H9 (cell line): ENCODE data around the gene YWHAQ. TPM values are rescaled to one million over a fixed set of nuclear protein-coding genes. Genes with fewer than 3 reads are reported as not detected.

Experiments used
- DNase-seq: peaks from one replicate; pipeline ENCODE4 v3.0.0-alpha.2; 2017
- H2AFZ ChIP-seq: one replicate; pipeline ENCODE4 v1.6.1; 2013; ENCODE audit warnings: mild to moderate bottlenecking, low read length, control low read depth, moderate library complexity
- H2AK5ac ChIP-seq: 2 replicates; pipeline ENCODE4 v1.6.1; 2013; ENCODE audit warnings: low read length, control low read depth, mixed read lengths; ENCODE audit not compliant: insufficient read length
- H2BK120ac ChIP-seq: one replicate; pipeline ENCODE4 v1.6.1; 2013; ENCODE audit warnings: low read depth, mild to moderate bottlenecking, low read length, control low read depth, inconsistent platforms; ENCODE audit not compliant: poor library complexity, severe bottlenecking
- H2BK12ac ChIP-seq: 2 replicates; pipeline ENCODE4 v1.6.1; 2013; ENCODE audit warnings: low read length, control low read depth, mixed read lengths, low read depth; ENCODE audit not compliant: insufficient read length
- H2BK15ac ChIP-seq: 2 replicates; pipeline ENCODE4 v1.6.1; 2013; ENCODE audit warnings: low read depth, low read length, control low read depth
- H2BK20ac ChIP-seq: one replicate; pipeline ENCODE4 v1.6.1; 2013; ENCODE audit warnings: low read depth, mild to moderate bottlenecking, low read length, control low read depth, inconsistent platforms; ENCODE audit not compliant: poor library complexity, severe bottlenecking
- H2BK5ac ChIP-seq: 2 replicates; pipeline ENCODE4 v1.6.1; 2013; ENCODE audit warnings: low read length, control low read depth, mixed read lengths; ENCODE audit not compliant: insufficient read length
- H3K14ac ChIP-seq: 2 replicates; pipeline ENCODE4 v1.6.1; 2013; ENCODE audit warnings: low read length, control low read depth; ENCODE audit not compliant: insufficient read depth
- H3K18ac ChIP-seq: 2 replicates; pipeline ENCODE4 v1.6.1; 2013; ENCODE audit warnings: low read depth, mild to moderate bottlenecking, mixed read lengths, low read length, control low read depth; ENCODE audit not compliant: insufficient read length
- H3K23ac ChIP-seq: 2 replicates; pipeline ENCODE4 v1.6.1; 2013; ENCODE audit warnings: low read length, control low read depth, mixed read lengths, low read depth; ENCODE audit not compliant: insufficient read length
- H3K23me2 ChIP-seq: 2 replicates; pipeline ENCODE4 v1.6.1; 2013; ENCODE audit warnings: low read depth, mild to moderate bottlenecking, mixed read lengths, low read length, control low read depth; ENCODE audit not compliant: insufficient read length, poor library complexity, severe bottlenecking
- H3K27ac ChIP-seq: 2 replicates; pipeline ENCODE4 v1.5.1; 2013; ENCODE audit warnings: low read length, control low read depth, mixed read lengths, low read depth; ENCODE audit not compliant: insufficient read length
- H3K27me3 ChIP-seq: 2 replicates; pipeline ENCODE4 v1.6.1; 2013; ENCODE audit warnings: low read length, control low read depth, inconsistent platforms; ENCODE audit not compliant: insufficient read depth
- H3K4ac ChIP-seq: 2 replicates; pipeline ENCODE4 v1.6.1; 2013; ENCODE audit warnings: low read depth, mild to moderate bottlenecking, control low read depth, inconsistent platforms, low read length, moderate library complexity
- H3K4me1 ChIP-seq: 2 replicates; pipeline ENCODE4 v1.6.1; 2013; ENCODE audit warnings: low read length, control low read depth, inconsistent platforms; ENCODE audit not compliant: insufficient read depth
- H3K4me2 ChIP-seq: 2 replicates; pipeline ENCODE4 v1.6.1; 2013; ENCODE audit warnings: low read length, control low read depth, mixed read lengths; ENCODE audit not compliant: insufficient read length, insufficient read depth
- H3K56ac ChIP-seq: 2 replicates; pipeline ENCODE4 v1.6.1; 2013; ENCODE audit warnings: low read depth, mild to moderate bottlenecking, mixed read lengths, low read length, control low read depth; ENCODE audit not compliant: insufficient read length
- H3K79me1 ChIP-seq: 2 replicates; pipeline ENCODE4 v1.6.1; 2013; ENCODE audit warnings: low read depth, mild to moderate bottlenecking, moderate library complexity, low read length, control low read depth, inconsistent platforms; ENCODE audit not compliant: insufficient read depth, poor library complexity, severe bottlenecking
- H3K79me2 ChIP-seq: 2 replicates; pipeline ENCODE4 v1.6.1; 2013; ENCODE audit warnings: low read length, control low read depth, inconsistent platforms; ENCODE audit not compliant: insufficient read depth
- H3K9ac ChIP-seq: 2 replicates; pipeline ENCODE4 v1.6.1; 2013; ENCODE audit warnings: low read length, control low read depth, mixed read lengths; ENCODE audit not compliant: insufficient read length; ENCODE audit errors: extremely low read depth
- H3K9me3 ChIP-seq: one replicate; pipeline ENCODE4 v1.6.1; 2013; ENCODE audit warnings: low read depth, low read length, inconsistent platforms; ENCODE audit not compliant: control insufficient read depth
- H3T11ph ChIP-seq: one replicate; pipeline ENCODE4 v1.6.1; 2013; ENCODE audit warnings: mild to moderate bottlenecking, low read length, control low read depth, inconsistent platforms
- H4K20me1 ChIP-seq: one replicate; pipeline ENCODE4 v1.6.1; 2013; ENCODE audit not compliant: control insufficient read depth, insufficient read length, insufficient read depth
- H4K5ac ChIP-seq: 2 replicates; pipeline ENCODE4 v1.6.1; 2013; ENCODE audit warnings: low read depth, mild to moderate bottlenecking, mixed read lengths, low read length, control low read depth; ENCODE audit not compliant: insufficient read length
- H4K8ac ChIP-seq: replicated peaks from 2 replicates; pipeline ENCODE4 v1.6.1; 2013; ENCODE audit warnings: low read length, control low read depth, mixed read lengths, low read depth; ENCODE audit not compliant: insufficient read length
- H4K91ac ChIP-seq: 2 replicates; pipeline ENCODE4 v1.6.1; 2013; ENCODE audit warnings: low read depth, mild to moderate bottlenecking, moderate library complexity, mixed read lengths, low read length, control low read depth; ENCODE audit not compliant: insufficient read length
- H3K27ac Mint-ChIP-seq, 3 experiments: 2 replicates in 2 of 3; 3 replicates in 1 of 3; pipeline ENCODE4 v1.8.0; 2020 to 2021; ENCODE audit warnings: mixed read lengths in 3 of 3, mild to moderate bottlenecking in 1 of 3, moderate library complexity in 1 of 3
- H3K27me3 Mint-ChIP-seq: 2 replicates; pipeline ENCODE4 v1.8.0; 2021; ENCODE audit warnings: low read depth, mild to moderate bottlenecking, moderate library complexity, mixed read lengths
- H3K36me3 Mint-ChIP-seq, 3 experiments: 2 replicates in 2 of 3; 3 replicates in 1 of 3; pipeline ENCODE4 v1.8.0; 2020 to 2021; ENCODE audit warnings: low read depth in 3 of 3, mixed read lengths in 3 of 3; ENCODE audit not compliant: insufficient read depth in 1 of 3
- H3K4me1 Mint-ChIP-seq, 2 experiments: 2 replicates each; pipeline ENCODE4 v1.8.0; 2020; ENCODE audit warnings: mixed read lengths in 2 of 2
- H3K4me3 Mint-ChIP-seq, 2 experiments: 2 replicates in 1 of 2; 3 replicates in 1 of 2; pipeline ENCODE4 v1.8.0; 2020 to 2021; ENCODE audit warnings: mild to moderate bottlenecking in 2 of 2, mixed read lengths in 2 of 2, moderate library complexity in 1 of 2
- H3K9me3 Mint-ChIP-seq, 2 experiments: 2 replicates in 1 of 2; 3 replicates in 1 of 2; pipeline ENCODE4 v1.8.0; 2020; ENCODE audit warnings: mild to moderate bottlenecking in 2 of 2, mixed read lengths in 2 of 2, moderate library complexity in 1 of 2
- CTCF ChIP-seq: fragments of 200-600 bp; sonication (generic); conservative IDR thresholded peaks from 3 replicates; pipeline ENCODE4 v1.8.0; 2021; ENCODE audit warnings: antibody characterized with exemption, mild to moderate bottlenecking
- WGBS: extraction: QIAGEN DNeasy Blood & Tissue Kit; methylation state at CpG from one replicate; pipeline ENCODE4 v1.1.7; 2013; ENCODE audit warnings: missing lambda C conversion rate, low lambda C conversion rate, mixed read lengths; ENCODE audit not compliant: insufficient read length; ENCODE audit errors: extremely low coverage; 5-methylcytosine and 5-hydroxymethylcytosine counted together
- total RNA-seq: library from RNA; stranded (reverse); gene quantifications from 2 replicates; pipeline ENCODE4 v1.2.1, GENCODE V29; 2021

The YWHAQ gene
- total RNA-seq, 1 experiment from 2014 or later, result 374 TPM

- H2BK5ac ChIP-seq, result no peak overlapping the region
- H3K56ac ChIP-seq, result no peak overlapping the region
- no peak overlapping the region for H2BK15ac ChIP-seq
- no peaks in the 10 kb centered on the region for H3K27me3 ChIP-seq
- no peak overlapping the region for H2BK12ac ChIP-seq
- H4K5ac ChIP-seq, result no peak overlapping the region
- H3K4me3 Mint-ChIP-seq, result no peak overlapping the region
- 100% methylated on average over 2 of the region's 6 CpGs for WGBS
- H3K79me1 ChIP-seq, result no peaks in the 10 kb centered on the region
- H3K4me1 ChIP-seq, result no peaks in the 10 kb centered on the region
- no peak; the same call in 2 of the 3 replicates for TF ChIP-seq CTCF
- no peak overlapping the region for H4K91ac ChIP-seq
- DNase-seq, result no peak
- no peak overlapping the region for H3K27ac ChIP-seq
- no peaks in the 10 kb centered on the region for H3K9me3 ChIP-seq
- no peaks in the 10 kb centered on the region for H4K20me1 ChIP-seq
- no peaks in the 10 kb centered on the region for H3K9me3 Mint-ChIP-seq
- peaks cover 7% of the 10 kb centered on the region for H3K27me3 Mint-ChIP-seq
- H3K23me2 ChIP-seq, result no peaks in the 10 kb centered on the region
- H3K18ac ChIP-seq, result no peak overlapping the region
- H4K8ac ChIP-seq, result no peak overlapping the region
- peaks cover 21 to 26% of the 10 kb centered on the region in 2 experiments for H3K4me1 Mint-ChIP-seq
- no peak overlapping the region for H3K27ac Mint-ChIP-seq
- no peak overlapping the region for H3K4me2 ChIP-seq
- no peak overlapping the region for H2BK20ac ChIP-seq
- H3T11ph ChIP-seq, result no peak overlapping the region
- no peak overlapping the region for H3K14ac ChIP-seq
- no peak overlapping the region for H2AFZ ChIP-seq
- H2AK5ac ChIP-seq, result no peak overlapping the region
- no peak overlapping the region for H2BK120ac ChIP-seq
- H3K79me2 ChIP-seq, result no peaks in the 10 kb centered on the region
- peaks cover 0 to 2% (median 0%) of the 10 kb centered on the region in 3 experiments; a peak in 1 of 7 replicates for H3K36me3 Mint-ChIP-seq
- H3K23ac ChIP-seq, result no peak overlapping the region
- H3K4ac ChIP-seq, result no peak overlapping the region
- no peak overlapping the region for H3K9ac ChIP-seq
These were observed 26.9 kb upstream of the YWHAQ start for GRCh38 chr2:9657731-9658130.
